ENCODE results near the gene ZNF74. TPM values are rescaled to one million over a fixed set of nuclear protein-coding genes. Genes with fewer than 3 reads are reported as not detected.
"Not testable (repeated sequence)": the region's sequence is repeated elsewhere in the genome, so short reads cannot be mapped to it uniquely, and the experiment has no call there.

ZNF74 gene
- 1 to 10 TPM; 5.9 to 6.9 TPM for total RNA-seq
- long read RNA-seq, donor 1, partial matches to known transcripts, result 0 of 5 reads
- long read RNA-seq, donor 1, other reads (novel, unspliced or antisense), result 1 of 5 reads
- long read RNA-seq, donor 2, partial matches to known transcripts, result 1 of 7 reads
- long read RNA-seq, donor 2, other reads (novel, unspliced or antisense), result 2 of 7 reads

DNA sequence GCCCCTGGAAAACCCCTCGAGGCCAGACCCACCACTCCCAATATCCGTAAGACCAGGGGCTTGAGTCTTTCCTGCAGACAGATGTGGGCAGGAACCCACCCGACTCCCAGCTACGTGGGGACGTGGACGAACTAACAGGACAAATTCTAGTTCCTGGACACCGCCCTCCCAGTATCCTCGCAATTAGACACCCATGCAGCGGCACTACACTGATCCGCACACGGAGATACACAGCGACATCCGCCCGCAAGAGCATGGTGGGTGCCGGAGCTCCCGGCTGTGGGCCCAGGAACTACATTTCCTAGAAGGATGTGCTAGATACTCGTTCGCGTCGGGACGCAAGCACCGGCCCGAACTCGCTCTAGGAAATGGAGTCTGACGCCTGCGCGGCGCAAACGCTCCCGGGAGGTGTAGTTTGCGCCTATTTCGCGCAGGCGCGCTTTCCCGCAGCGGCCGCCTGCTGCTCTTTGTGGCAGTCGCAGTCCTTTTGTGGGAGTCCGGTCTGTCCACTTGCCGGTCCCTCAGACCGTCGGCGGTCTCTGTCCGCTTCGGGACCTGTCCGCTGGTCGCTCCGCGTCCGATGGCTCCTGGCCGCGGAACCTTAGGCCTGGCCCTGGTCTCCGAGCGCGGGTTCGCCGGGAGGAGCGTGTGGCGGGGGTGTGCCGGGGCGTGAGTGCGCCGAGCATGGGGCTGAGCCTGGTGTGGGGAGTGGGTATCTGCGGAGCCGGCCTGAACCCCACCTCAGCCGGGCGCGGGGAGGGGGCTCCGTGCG, at the start of gene ZNF74:
TSS of gene ZNF74 (plus strand) at position 447 of the 772 bp plus-strand sequence. CDS start 478 bp downstream, outside the sequence.
- DNase-seq (ENCODE audit: low spot score), result peak; percentile 97
- intact Hi-C loops (cut with DNase I), result no loop called here

DNA sequence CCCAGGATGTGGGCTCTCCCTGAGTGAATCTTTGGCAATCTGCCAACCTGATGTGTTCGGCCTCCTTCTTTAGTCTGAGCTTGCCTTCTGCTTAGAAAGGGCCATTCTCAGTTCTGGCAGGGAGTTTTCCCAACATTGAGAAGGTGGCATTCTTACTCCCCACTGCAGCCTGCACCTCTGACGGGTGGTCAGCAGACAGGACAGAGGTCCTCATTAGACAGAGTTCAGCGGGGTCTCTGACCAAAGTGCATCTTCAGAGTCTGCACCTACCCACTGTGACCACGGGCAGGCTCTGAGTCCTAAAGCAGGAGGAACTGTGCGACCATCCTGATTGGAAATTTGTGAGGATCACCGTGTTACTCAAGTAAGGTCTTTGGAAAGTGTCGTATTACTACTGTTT, 47.4 kb upstream of the ZNF74 start:
- DNase-seq (ENCODE audit: low spot score); intact Hi-C loops (cut with DNase I): not testable (repeated sequence)

DNA sequence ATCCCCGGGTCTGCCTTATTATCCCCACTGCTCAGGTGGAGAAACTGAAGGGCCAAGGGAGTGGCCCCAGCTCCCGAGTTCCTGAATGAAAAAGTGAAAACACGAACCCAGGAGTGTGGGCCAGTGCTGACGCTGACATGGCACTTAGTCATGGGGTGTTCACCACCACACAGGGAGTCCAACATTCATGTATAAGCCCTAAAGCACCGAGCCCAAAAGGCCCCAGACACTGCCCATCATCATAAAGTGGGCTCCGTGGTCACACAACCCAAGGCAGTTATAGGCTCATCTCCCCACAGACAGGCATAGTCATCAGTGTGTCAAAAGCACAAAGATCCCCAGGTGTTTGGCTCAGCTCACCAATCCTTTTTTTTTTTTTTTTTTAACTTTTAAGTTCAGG, 41.4 kb upstream of the ZNF74 start:
- DNase-seq (ENCODE audit: low spot score); intact Hi-C loops (cut with DNase I): not testable (repeated sequence)

- intact Hi-C loops (cut with DNase I), result no loop called here
- no peak for DNase-seq (ENCODE audit: low spot score)
These were observed 39.5 kb upstream of the ZNF74 start for GRCh38 chr22:20354238-20354975.

GRCh38 chr22:20355939-20356636, 37.9 kb upstream of the ZNF74 start:
- intact Hi-C loops (cut with DNase I); DNase-seq (ENCODE audit: low spot score): not testable (repeated sequence)

DNA sequence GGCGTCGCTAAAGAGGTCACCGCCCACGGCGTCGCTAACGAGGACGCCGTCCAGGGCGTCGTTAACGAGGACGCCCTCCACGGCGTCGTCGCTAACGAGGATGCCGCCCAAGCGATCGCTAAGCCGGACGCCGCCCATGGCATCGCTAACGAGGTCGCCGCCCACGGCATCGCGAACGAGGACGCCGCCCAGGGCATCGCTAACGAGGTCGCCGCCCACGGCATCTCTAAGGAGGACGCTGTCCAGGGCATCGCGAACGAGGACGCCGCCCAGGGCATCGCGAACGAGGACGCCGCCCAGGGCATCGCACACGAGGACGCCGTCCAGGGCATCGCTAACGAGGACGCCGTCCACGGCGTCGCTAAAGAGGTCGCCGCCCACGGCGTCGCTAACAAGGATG, 37.0 kb upstream of the ZNF74 start:
- intact Hi-C loops (cut with DNase I); DNase-seq (ENCODE audit: low spot score): not testable (repeated sequence)

- DNase-seq (ENCODE audit: low spot score); intact Hi-C loops (cut with DNase I): not testable (repeated sequence)
These were observed 36.0 kb upstream of the ZNF74 start for GRCh38 chr22:20357967-20358366.

- intact Hi-C loops (cut with DNase I); DNase-seq (ENCODE audit: low spot score): not testable (repeated sequence)
These were observed 35.3 kb upstream of the ZNF74 start for GRCh38 chr22:20358503-20359239.

- intact Hi-C loops (cut with DNase I); DNase-seq (ENCODE audit: low spot score): not testable (repeated sequence)
These were observed 33.7 kb upstream of the ZNF74 start for GRCh38 chr22:20360261-20360660.

GRCh38 chr22:20360866-20361751, 32.8 kb upstream of the ZNF74 start:
- intact Hi-C loops (cut with DNase I); DNase-seq (ENCODE audit: low spot score): not testable (repeated sequence)

GRCh38 chr22:20361752-20362229, 32.2 kb upstream of the ZNF74 start:
- intact Hi-C loops (cut with DNase I); DNase-seq (ENCODE audit: low spot score): not testable (repeated sequence)

- intact Hi-C loops (cut with DNase I); DNase-seq (ENCODE audit: low spot score): not testable (repeated sequence)
These were observed 31.5 kb upstream of the ZNF74 start for GRCh38 chr22:20362403-20362802.

- DNase-seq (ENCODE audit: low spot score); intact Hi-C loops (cut with DNase I): not testable (repeated sequence)
These were observed 29.4 kb upstream of the ZNF74 start for GRCh38 chr22:20364335-20365260.

GRCh38 chr22:20366841-20367240, 27.1 kb upstream of the ZNF74 start:
- not testable (repeated sequence) for DNase-seq (ENCODE audit: low spot score)

GRCh38 chr22:20368875-20369274, 25.1 kb upstream of the ZNF74 start:
- DNase-seq (ENCODE audit: low spot score); intact Hi-C loops (cut with DNase I): not testable (repeated sequence)

More at GRCh38 chr22:20366841-20367240, 27.1 kb upstream of the ZNF74 start:
- intact Hi-C loops (cut with DNase I), result not testable (repeated sequence)

DNA sequence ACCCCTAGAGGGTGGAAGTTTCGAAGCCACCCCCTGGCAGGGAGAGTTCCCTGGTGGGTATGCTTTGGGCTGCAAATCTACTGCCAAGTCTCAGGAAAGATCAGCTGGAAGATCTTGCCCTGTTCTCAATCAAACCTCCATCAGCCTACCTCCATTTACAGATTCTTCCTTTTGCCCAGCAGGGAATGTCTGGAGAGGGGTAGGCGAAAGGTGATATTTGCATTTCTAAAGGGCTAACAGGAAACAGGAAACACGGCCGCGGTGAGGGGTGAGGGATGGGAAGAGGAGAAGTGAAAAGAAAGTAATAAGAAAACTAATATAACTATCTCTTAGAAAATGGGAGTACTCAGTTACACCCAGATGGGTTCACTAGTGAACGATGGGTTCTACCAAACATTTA, 22.3 kb upstream of the ZNF74 start:
- DNase-seq (ENCODE audit: low spot score); intact Hi-C loops (cut with DNase I): not testable (repeated sequence)
